HG02588 (cell line): ENCODE results near the gene RAPGEF2.

Experiments used
- ATAC-seq: cut with Tn5 transposase; IDR thresholded peaks from one replicate; pipeline ENCODE4 v1.9.1; 2021; ENCODE audit warnings: mild to moderate bottlenecking, moderate library complexity; ENCODE audit not compliant: unreplicated experiment

Gene RAPGEF2

GRCh38 chr4:159129814-159130550, 27.1 kb downstream of the RAPGEF2 start:
- no peak for ATAC-seq

- no peak for ATAC-seq
Measured at GRCh38 chr4:159131564-159131963, 28.7 kb downstream of the RAPGEF2 start.

- ATAC-seq = no peak
Measured at GRCh38 chr4:159134429-159134828, 31.6 kb downstream of the RAPGEF2 start.

GRCh38 chr4:159137176-159137575, 34.3 kb downstream of the RAPGEF2 start:
- ATAC-seq = no peak

GRCh38 chr4:159138436-159138835, 35.6 kb downstream of the RAPGEF2 start:
- no peak for ATAC-seq

GRCh38 chr4:159141193-159141592, 38.3 kb downstream of the RAPGEF2 start:
- ATAC-seq = no peak

GRCh38 chr4:159142241-159142640, 39.4 kb downstream of the RAPGEF2 start:
- ATAC-seq = no peak

- ATAC-seq = no peak
Measured at GRCh38 chr4:159142681-159143384, 40.0 kb downstream of the RAPGEF2 start.

- ATAC-seq = no peak
Measured at GRCh38 chr4:159143687-159144086, 40.8 kb downstream of the RAPGEF2 start.

GRCh38 chr4:159144112-159144694, 41.3 kb downstream of the RAPGEF2 start:
- ATAC-seq = no peak

GRCh38 chr4:159145318-159145991, 42.6 kb downstream of the RAPGEF2 start:
- ATAC-seq = no peak

GRCh38 chr4:159145992-159146330, 43.1 kb downstream of the RAPGEF2 start:
- no peak for ATAC-seq

- no peak for ATAC-seq
Measured at GRCh38 chr4:159146488-159146887, 43.6 kb downstream of the RAPGEF2 start.

- ATAC-seq = no peak
Measured at GRCh38 chr4:159148441-159148840, 45.6 kb downstream of the RAPGEF2 start.

GRCh38 chr4:159149666-159150065, 46.8 kb downstream of the RAPGEF2 start:
- ATAC-seq = no peak

- no peak for ATAC-seq
Measured at GRCh38 chr4:159150396-159150795, 47.5 kb downstream of the RAPGEF2 start.

- peak; percentile 49 for ATAC-seq
Measured at GRCh38 chr4:159150821-159151390, 48.0 kb downstream of the RAPGEF2 start.

- no peak for ATAC-seq
Measured at GRCh38 chr4:159151689-159152088, 48.8 kb downstream of the RAPGEF2 start.

- ATAC-seq = no peak
Measured at GRCh38 chr4:159152181-159152580, 49.3 kb downstream of the RAPGEF2 start.

- ATAC-seq = no peak
Measured at GRCh38 chr4:159153669-159154068, 50.8 kb downstream of the RAPGEF2 start.

GRCh38 chr4:159155119-159155518, 52.2 kb downstream of the RAPGEF2 start:
- no peak for ATAC-seq
